Activated CD8-positive, alpha-beta memory T cell treated with anti-CD3 and anti-CD28 coated beads, Interleukin-2, amount 50 U/mL, for 24 hours (primary cell): ENCODE data around the gene KCNQ1OT1.

Experiments
- DNase-seq: peaks from one replicate; pipeline ENCODE4 v3.0.0-alpha.2; 2020; ENCODE audit errors: extremely low read depth

The KCNQ1OT1 gene

GRCh38 chr11:2702771-2703362 lies 3.1 kb upstream of the KCNQ1OT1 start:
- no peak for DNase-seq

- DNase-seq: no peak
Observed at GRCh38 chr11:2701898-2702434, 2.2 kb upstream of the KCNQ1OT1 start.

GRCh38 chr11:2701230-2701629 lies 1.4 kb upstream of the KCNQ1OT1 start:
- no peak for DNase-seq

- DNase-seq: no peak
Observed at GRCh38 chr11:2700415-2701211, 819 bp upstream of the KCNQ1OT1 start.

- DNase-seq: no peak
Observed at GRCh38 chr11:2699185-2699530, 636 bp downstream of the KCNQ1OT1 start.

GRCh38 chr11:2698386-2699184 lies 1.2 kb downstream of the KCNQ1OT1 start:
- DNase-seq: no peak

- no peak for DNase-seq
Observed at GRCh38 chr11:2697866-2698265, 1.9 kb downstream of the KCNQ1OT1 start.

GRCh38 chr11:2696455-2696854 lies 3.3 kb downstream of the KCNQ1OT1 start:
- no peak for DNase-seq

GRCh38 chr11:2694995-2695939 lies 4.5 kb downstream of the KCNQ1OT1 start:
- DNase-seq: no peak

- no peak for DNase-seq
Observed at GRCh38 chr11:2694495-2694894, 5.3 kb downstream of the KCNQ1OT1 start.

- no peak for DNase-seq
Observed at GRCh38 chr11:2693271-2694261, 6.2 kb downstream of the KCNQ1OT1 start.

- DNase-seq: no peak
Observed at GRCh38 chr11:2691991-2692875, 7.6 kb downstream of the KCNQ1OT1 start.

- DNase-seq: no peak
Observed at GRCh38 chr11:2691355-2691761, 8.4 kb downstream of the KCNQ1OT1 start.

- DNase-seq: no peak
Observed at GRCh38 chr11:2690596-2691354, 9.0 kb downstream of the KCNQ1OT1 start.

GRCh38 chr11:2689651-2690575 lies 9.9 kb downstream of the KCNQ1OT1 start:
- no peak for DNase-seq

- DNase-seq: no peak
Observed at GRCh38 chr11:2688381-2689231, 11.2 kb downstream of the KCNQ1OT1 start.
